Measurements from ENCODE around the gene TTC6.

DNA sequence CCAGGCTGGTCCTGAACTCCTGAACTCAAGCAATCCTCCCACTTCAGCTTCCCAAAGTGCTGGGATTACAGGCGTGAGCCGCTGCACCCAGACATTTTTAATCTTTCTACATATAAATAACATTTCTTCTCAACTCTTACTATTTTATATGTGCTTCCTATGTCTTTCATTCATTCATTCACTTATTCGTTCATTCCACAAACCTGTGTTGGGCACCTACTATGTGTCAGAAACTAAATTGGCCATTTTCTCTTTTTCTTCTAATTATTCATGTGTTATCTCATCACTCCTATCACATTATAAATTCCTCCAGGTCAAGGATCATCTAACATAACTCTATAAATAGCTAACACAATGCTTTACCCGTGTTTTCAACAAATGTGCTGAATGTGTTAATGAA, 24.0 kb upstream of the TTC6 start:
- TF ChIP-seq, protein P1, sequence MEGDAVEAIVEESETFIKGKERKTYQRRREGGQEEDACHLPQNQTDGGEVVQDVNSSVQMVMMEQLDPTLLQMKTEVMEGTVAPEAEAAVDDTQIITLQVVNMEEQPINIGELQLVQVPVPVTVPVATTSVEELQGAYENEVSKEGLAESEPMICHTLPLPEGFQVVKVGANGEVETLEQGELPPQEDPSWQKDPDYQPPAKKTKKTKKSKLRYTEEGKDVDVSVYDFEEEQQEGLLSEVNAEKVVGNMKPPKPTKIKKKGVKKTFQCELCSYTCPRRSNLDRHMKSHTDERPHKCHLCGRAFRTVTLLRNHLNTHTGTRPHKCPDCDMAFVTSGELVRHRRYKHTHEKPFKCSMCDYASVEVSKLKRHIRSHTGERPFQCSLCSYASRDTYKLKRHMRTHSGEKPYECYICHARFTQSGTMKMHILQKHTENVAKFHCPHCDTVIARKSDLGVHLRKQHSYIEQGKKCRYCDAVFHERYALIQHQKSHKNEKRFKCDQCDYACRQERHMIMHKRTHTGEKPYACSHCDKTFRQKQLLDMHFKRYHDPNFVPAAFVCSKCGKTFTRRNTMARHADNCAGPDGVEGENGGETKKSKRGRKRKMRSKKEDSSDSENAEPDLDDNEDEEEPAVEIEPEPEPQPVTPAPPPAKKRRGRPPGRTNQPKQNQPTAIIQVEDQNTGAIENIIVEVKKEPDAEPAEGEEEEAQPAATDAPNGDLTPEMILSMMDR (IDR thresholded peaks at IDR 0.05) = no peak
- TF ChIP-seq POLR2AphosphoS5 (IDR thresholded peaks at IDR 0.05; ENCODE audit: insufficient read depth in 1 of 2, low read depth in 1 of 2) (no peak), POLR2A (IDR thresholded peaks at IDR 0.05) (no peak)

Measured in vagina (tissue), 2 donors.